ENCODE data around the gene SPG7.

Gene SPG7

GRCh38 chr16:89581861-89582563, 73.8 kb downstream of the SPG7 start:
- Histone ChIP-seq H3K27ac (no peak overlapping the region), H3K27me3 (ENCODE audit: insufficient read depth, low read depth, severe bottlenecking) (no peaks in the 10 kb centered on the region), H3K4me3 (ENCODE audit: low read depth, low read length) (no peak overlapping the region), H3K9me3 (ENCODE audit: severe bottlenecking) (no peaks in the 10 kb centered on the region), H3K36me3 (no peaks in the 10 kb centered on the region)
- no peak for TF ChIP-seq CTCF (IDR thresholded peaks at IDR 0.05; ENCODE audit: low read depth, low read length)
- DNase-seq = no peak

GRCh38 chr16:89582614-89583196, 74.5 kb downstream of the SPG7 start:
- no peak overlapping the region for H3K27ac ChIP-seq
- no peaks in the 10 kb centered on the region for H3K27me3 ChIP-seq (ENCODE audit: insufficient read depth, low read depth, severe bottlenecking)
- no peak for DNase-seq
- no peaks in the 10 kb centered on the region for H3K9me3 ChIP-seq (ENCODE audit: severe bottlenecking)
- TF ChIP-seq CTCF (IDR thresholded peaks at IDR 0.05; ENCODE audit: low read depth, low read length) = no peak
- no peak overlapping the region for H3K4me3 ChIP-seq (ENCODE audit: low read depth, low read length)
- H3K36me3 ChIP-seq = no peaks in the 10 kb centered on the region

- Histone ChIP-seq H3K27ac (no peak overlapping the region), H3K9me3 (ENCODE audit: severe bottlenecking) (no peaks in the 10 kb centered on the region), H3K36me3 (no peaks in the 10 kb centered on the region), H3K4me3 (ENCODE audit: low read depth, low read length) (no peak overlapping the region), H3K27me3 (ENCODE audit: insufficient read depth, low read depth, severe bottlenecking) (no peaks in the 10 kb centered on the region)
- DNase-seq = no peak
- no peak for TF ChIP-seq CTCF (IDR thresholded peaks at IDR 0.05; ENCODE audit: low read depth, low read length)
These were observed 75.1 kb downstream of the SPG7 start for GRCh38 chr16:89583197-89583894.

GRCh38 chr16:89583895-89584644, 75.9 kb downstream of the SPG7 start:
- H3K27me3 ChIP-seq (ENCODE audit: insufficient read depth, low read depth, severe bottlenecking) = no peaks in the 10 kb centered on the region
- no peak overlapping the region for H3K27ac ChIP-seq
- TF ChIP-seq CTCF (IDR thresholded peaks at IDR 0.05; ENCODE audit: low read depth, low read length) = no peak
- no peak for DNase-seq
- no peaks in the 10 kb centered on the region for H3K9me3 ChIP-seq (ENCODE audit: severe bottlenecking)
- H3K4me3 ChIP-seq (ENCODE audit: low read depth, low read length) = no peak overlapping the region
- no peaks in the 10 kb centered on the region for H3K36me3 ChIP-seq

- Histone ChIP-seq H3K27ac (no peak overlapping the region), H3K9me3 (ENCODE audit: severe bottlenecking) (no peaks in the 10 kb centered on the region), H3K4me3 (ENCODE audit: low read depth, low read length) (no peak overlapping the region), H3K36me3 (no peaks in the 10 kb centered on the region), H3K27me3 (ENCODE audit: insufficient read depth, low read depth, severe bottlenecking) (no peaks in the 10 kb centered on the region)
- no peak for TF ChIP-seq CTCF (IDR thresholded peaks at IDR 0.05; ENCODE audit: low read depth, low read length)
- no peak for DNase-seq
These were observed 76.8 kb downstream of the SPG7 start for GRCh38 chr16:89584768-89585549.

All from WERI-Rb-1 (cell line).